HG03520 (cell line): ENCODE measurements around the gene ZNF775.
"Not testable (repeated sequence)": the region's sequence is repeated elsewhere in the genome, so short reads cannot be mapped to it uniquely, and the experiment has no call there.

Experiments used
- ATAC-seq: cut with Tn5 transposase; IDR thresholded peaks from one replicate; pipeline ENCODE4 v1.9.1; 2021; ENCODE audit warnings: mild to moderate bottlenecking, moderate library complexity; ENCODE audit not compliant: unreplicated experiment

Gene ZNF775

DNA sequence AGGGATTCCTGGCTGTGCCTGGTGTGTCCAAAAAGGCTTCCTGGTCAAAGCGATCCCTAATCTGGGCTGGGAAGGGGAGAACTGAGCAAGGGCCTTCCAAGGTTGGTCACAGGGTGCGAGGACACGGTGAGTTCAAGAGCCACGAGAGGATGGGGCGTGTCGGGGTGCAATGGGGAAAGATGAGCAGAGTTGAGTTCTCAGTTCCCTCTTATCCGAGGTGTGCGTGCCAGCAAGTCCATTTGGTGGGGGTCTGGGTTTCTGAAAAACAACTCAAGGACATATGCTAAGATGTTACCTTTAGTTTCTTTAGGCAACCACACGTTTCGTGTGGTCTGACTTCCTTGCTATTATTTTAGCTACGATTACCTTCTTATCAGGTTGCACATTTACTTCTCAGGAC, 1.3 kb downstream of the ZNF775 start:
- ATAC-seq = no peak

DNA sequence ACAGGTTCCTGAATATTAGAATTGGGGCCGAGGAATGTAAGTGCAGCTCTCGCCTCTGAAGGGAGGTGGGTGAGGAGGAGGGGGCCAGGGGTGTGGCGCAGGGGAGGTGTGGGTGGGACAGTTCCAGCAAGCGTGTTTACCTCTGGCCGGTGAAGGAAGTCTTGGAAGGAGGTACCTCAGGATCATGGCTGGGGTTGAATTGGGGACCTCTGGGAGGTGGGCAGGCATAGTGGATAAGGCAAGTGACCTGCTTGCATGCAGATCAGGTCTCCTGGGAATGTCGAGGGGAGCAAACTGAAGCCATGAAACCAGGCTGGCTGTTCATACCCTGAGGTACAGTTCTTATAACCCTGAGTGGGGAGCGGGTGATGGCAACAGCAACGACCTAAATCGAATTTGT, 2.0 kb downstream of the ZNF775 start:
- ATAC-seq = no peak

DNA sequence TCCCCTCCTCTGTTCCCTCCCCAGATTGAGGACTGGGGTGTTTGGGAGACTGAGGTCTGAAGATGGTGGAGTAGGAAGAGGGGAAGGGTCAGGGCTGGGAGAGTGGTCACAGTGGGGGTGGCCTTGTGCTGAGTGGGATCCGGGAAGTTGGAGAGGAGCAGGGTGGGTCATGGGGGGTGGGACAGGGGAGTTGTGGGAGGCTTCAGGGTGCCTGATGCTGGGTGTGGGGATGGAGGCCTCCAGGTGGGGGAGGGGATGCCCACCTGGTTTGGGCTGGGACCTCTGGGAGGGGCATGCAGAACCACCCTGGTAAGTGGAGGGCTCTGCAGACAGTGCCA, 2.6 kb downstream of the ZNF775 start:
- ATAC-seq = no peak

DNA sequence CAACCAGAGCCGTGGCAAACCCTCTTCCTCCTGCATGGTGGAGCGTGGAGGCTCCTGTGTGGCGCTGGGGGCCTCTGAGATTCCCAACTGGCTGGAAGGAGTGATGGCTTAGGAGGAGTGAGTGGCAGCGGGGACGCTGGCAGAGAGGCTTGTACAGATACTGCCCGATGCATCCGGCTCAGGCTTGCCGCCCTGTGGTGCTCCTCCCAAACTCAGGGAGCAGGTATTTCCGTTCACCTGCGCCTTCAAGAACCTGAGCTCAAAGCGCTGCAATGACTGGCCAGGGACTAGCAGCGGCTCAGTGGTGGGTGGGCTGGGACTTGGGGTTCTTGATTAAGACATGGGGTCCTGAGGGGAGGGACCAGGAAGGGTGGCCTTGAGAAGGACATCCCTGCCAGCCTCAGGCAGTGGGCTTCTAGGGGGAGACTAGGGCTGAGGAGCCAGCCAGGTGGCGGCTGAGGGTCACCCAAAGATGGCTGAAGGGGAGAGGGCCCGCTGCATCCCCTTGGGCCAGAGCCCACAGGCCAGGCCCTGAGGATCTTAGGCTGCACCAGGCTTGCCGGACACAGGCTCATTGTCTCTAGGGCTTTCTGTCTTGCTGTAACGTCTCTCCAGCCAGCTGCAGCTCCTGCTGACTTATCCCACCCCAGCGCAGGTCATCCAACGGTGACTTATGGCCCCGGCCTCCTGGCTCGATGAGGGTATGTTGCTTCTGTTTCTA, 3.2 kb downstream of the ZNF775 start:
- no peak for ATAC-seq

DNA sequence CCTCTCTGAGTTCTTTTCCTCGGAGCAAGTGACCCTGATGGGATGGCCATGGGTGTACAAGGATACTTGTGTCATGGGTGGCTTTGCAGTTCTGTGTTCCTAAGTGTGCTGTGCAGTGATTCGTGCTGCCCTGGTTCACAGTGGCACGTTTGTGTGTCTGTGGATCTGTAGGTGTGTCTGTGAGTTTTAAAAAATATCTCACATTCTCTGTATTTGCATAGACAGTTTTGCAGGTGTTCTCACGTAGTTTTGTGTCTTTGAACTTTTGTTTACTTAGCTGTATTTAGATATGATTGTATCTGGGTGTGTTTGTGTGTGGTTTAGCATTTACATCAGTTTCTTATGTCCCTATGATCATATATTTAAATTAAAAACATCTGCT, 3.7 kb downstream of the ZNF775 start:
- no peak for ATAC-seq

DNA sequence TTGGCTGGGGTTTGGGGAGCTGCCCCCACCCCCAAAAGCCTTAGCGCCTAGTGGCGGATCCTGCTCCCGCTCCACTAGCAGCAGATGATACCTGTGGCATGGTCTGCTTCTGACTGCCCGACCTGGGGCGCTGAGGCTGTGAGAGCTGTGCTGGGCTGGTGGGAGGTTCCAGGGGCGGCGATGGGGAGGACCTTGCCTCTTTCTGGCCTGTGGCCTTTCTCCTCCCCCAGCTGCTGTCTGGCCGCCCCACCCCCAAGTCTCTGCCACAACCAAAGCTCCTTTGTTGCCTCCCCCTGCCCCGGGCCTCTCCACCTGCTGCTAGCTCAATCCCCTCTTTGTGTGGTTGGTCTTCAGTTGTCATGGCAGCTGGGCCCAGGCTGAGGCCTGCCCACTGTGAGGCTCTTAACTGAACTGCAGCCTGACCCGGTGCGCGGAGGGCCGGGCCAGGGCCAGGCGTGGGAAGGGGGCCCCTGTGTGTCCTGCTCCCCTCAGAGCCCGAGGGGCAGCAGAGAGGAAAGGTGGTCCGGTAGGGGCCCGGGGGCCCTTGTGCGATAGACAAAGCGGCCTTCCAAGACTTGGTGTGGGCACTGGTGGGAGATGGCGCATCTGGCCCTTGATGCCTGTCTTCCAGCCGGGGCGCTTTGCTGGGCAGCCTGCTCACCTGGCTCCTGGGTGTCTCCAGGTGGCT, 4.7 kb downstream of the ZNF775 start:
- ATAC-seq = no peak

DNA sequence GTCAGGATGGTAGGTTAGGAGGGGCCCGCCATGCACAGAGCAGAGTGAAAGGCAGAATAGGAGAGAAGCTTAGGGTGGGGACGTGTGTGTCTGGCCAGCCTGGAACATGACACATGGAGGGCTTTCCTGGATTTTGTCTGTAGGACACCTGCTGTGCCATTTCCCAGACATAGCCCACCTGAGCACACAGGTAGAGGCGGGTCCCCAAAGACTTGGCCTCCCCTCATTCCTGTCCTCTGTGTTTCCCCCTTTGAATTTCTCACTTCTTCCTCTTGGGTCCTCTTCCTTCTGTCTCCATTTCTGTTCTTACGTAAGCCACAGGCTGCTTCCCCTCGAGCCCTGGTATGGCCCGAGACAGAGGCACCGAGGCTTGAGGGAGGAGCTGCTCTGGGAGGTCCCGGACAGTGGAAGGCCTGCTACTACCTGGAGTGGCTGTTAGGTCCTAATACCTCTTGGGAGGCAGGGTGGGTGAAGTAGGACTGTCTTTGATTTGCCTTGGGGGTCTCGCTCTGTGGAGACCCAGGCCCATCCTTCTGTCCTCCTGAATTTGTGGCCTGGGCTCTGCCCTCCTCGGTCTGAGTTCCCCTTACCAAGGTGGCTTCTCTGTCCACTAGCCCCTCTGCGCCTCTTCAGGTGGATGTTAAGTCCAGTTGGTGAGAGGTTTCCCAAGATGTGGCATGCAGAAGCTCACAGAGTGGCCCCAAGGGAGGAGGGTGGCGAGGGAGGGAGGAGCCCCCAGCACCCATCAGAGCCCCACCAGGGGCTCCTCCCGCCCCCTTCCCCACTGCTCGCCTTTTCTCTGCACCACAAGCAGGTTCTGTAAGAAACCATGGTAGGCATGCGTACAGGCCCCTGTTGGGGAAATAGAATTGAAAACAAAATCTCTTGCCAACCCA, 5.5 kb downstream of the ZNF775 start:
- ATAC-seq = no peak

DNA sequence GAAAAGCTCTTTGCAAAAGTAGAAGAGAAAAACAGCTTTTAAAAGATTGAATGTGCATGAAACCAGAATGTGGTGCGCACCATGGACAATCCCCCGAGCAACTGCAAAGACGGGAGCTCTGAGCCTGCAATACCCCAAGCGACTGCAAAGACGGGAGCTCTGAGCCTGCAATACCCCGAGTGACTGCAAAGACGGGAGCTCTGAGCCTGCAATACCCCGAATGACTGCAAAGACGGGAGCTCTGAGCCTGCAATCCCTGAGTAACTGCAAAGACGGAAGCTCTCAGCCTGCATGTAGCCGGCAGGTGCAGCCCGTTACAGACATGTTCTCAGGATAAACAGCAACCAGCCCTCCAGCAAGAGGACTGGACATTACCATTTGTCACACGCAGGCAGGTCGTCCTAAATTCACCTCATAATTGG, 6.2 kb downstream of the ZNF775 start:
- ATAC-seq = no peak

DNA sequence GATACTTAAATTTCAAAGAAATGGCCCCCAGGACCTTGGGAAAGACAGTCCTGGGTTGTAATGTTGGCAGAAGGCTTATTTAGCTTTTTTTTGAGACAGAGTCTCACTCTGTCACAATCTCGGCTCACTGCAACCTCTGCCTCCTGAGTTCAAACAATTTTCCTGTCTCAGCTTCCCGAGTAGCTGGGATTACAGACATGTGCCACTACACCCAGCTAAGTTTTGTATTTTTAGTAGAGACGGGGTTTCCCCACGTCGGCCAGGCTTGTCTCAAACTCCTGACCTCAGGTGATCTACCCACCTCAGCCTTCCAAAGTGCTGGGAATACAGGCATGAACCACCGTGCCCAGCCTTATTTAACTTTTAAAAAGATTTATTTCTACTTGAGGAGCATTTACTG, 6.8 kb downstream of the ZNF775 start:
- not testable (repeated sequence) for ATAC-seq

DNA sequence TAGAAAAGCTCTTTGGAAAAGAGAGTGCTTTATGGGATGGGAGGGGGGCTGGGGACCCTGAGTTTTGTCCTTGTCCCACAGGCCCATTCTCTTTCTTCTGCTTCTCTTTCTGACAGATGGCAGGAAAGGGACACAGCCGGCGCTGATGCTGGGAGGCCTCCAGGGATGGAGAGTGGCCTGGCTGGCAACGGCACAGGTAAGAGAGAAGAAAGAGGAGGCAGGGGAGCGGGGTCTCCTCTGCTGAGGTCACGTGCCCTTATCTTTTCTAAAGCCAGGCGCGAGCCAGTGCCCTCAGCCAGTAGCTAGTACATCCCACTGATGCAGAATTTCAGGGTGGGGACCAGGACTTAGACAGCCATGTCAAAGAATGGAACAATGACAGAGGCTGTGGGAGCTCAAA, 9.2 kb downstream of the ZNF775 start:
- no peak for ATAC-seq

DNA sequence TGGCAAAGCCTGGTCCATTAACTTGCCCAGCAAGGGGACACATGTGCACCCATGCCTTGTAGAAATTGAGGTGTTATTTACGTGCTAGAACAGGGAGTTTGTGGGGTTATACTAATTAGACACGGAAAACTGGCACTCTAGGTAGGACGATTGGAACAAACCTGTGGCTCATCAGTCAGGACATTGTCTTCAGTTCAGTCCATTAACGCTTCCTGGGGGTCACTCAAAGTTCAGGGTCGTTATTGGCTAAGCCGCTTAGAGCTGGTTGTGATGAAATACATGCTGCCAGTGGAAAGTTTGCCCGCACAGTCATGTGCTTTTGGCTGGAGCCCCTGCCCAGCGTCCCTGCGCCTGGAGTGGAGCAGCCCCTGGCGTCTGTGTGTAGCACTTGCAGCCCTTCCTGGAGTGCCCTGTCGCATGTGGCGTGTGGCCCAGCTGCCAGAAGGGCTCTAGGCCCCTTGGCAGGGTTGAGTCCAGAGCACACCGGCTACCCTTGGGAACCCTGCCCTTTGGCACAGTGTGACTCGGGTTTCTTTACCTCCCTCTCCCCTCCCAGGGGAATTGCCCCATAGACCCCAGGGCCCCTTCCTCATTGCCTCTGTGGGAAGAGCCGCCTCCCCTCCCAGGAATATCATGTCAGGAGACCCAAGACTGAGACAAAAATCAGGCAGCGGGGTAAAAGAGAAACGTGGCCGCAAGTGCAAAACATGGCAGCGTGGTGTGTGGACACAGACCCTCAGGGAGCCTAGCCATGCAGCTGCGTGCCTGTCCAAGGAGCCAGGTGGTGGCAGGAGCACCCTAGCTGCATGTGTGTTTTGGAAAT, 9.8 kb downstream of the ZNF775 start:
- no peak for ATAC-seq

DNA sequence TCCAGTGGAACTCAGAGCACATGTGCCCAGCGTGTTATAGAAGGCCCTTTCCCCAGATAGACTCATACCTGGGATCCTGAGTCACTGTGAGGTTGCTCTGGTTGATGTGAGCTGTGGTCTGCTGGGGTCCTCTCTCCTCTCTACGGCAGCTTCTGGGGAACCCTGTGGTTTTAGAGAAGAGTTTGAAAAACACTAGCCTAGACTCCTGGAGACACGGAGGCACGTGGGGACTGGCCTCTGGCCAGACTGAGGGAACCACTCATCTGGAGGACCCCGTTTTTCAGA, 10.3 kb downstream of the ZNF775 start:
- no peak for ATAC-seq

DNA sequence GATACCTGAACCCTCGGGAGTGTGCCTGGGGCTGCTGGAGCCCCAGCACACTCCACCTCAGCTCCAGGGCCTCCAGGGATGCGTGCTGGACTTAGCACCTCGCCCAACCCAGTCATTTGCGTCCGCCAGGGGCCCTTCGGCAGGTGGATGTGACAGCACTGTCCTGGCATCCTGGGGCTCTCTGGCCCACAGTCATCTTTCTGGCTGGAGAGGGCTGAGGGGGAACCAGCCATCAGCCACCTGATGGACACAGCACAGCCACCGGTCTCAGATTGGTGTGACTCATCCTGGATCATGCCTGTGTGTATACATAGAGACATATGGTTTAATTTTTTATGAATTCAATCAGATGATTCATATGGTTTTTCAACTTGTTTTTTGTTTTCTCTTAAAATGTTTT, 11.1 kb downstream of the ZNF775 start:
- no peak for ATAC-seq

DNA sequence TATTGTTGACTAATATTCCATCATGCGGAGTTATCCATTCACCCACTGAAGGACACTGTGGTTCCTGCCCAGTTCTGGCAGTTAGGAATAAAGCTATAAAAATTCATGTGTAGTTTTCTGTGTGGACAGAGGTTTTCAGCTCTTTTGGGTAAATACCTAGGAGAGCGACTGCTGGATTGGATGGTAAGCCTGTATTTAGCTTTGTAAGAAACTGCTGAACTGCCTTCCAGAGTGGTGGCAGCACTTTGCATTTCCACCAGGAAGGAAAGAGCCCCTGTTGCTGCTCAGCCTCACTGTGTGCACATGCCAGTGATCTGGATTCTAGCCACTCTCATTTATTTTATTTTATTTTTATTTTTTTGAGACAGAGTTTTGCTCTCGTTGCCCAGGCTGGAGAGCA, 14.2 kb downstream of the ZNF775 start:
- ATAC-seq = no peak

DNA sequence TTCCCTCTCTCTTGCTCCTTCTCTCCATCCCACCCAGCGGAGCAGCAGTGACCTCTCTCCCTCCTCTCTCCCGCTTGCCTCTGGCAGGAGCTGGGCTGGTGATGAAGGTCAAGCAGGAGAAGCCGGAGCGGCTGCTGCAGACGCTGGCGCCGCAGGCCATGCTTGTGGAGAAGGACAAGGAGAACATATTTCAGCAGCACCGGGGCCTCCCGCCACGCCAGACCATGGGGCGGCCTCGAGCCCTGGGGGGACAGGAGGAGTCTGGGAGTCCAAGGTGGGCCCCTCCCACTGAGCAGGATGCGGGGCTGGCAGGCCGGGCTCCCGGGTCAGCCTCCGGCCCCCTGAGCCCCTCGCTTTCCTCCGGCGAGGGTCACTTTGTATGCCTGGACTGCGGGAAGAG, 17.3 kb downstream of the ZNF775 start:
- no peak for ATAC-seq

DNA sequence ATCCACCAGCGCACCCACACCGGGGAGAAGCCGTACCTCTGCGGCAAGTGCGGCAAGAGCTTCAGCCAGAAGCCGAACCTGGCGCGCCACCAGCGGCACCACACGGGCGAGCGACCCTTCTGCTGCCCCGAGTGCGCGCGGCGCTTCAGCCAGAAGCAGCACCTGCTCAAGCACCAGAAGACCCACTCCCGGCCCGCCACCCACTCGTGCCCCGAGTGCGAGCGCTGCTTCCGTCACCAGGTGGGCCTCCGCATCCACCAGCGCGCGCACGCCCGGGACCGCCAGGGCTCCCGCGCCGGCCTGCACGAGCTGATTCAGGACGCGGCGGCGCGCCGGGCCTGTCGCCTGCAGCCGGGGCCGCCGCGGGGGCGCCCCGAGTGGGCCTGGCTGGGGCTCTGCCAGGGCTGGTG, 17.7 kb downstream of the ZNF775 start:
- no peak for ATAC-seq

DNA sequence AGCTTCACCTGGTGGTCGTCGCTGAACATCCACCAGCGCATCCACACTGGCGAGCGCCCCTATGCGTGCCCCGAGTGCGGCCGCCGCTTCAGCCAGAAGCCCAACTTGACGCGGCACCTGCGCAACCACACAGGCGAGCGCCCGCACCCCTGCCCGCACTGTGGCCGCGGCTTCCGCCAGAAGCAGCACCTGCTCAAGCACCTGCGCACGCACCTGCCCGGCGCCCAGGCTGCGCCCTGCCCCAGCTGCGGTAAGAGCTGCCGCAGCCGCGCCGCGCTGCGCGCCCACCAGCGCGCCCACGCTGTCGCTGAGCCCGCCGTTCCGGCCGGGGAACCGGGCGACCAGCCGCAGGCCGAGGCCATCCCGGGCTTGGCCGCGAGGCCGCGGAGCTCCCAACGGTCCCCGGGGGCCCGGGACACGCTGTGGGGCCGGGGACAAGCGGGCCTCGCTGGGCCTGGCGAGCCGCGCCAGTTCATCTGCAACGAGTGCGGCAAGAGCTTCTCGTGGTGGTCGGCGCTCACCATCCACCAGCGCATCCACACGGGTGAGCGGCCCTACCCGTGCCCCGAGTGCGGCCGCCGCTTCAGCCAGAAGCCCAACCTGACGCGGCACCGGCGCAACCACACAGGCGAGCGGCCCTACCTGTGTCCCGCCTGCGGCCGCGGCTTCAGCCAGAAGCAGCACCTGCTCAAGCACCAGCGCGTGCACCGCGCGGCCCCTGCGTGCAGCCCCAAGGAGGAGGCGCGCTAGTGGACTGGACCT, 18.4 kb downstream of the ZNF775 start:
- ATAC-seq = no peak

DNA sequence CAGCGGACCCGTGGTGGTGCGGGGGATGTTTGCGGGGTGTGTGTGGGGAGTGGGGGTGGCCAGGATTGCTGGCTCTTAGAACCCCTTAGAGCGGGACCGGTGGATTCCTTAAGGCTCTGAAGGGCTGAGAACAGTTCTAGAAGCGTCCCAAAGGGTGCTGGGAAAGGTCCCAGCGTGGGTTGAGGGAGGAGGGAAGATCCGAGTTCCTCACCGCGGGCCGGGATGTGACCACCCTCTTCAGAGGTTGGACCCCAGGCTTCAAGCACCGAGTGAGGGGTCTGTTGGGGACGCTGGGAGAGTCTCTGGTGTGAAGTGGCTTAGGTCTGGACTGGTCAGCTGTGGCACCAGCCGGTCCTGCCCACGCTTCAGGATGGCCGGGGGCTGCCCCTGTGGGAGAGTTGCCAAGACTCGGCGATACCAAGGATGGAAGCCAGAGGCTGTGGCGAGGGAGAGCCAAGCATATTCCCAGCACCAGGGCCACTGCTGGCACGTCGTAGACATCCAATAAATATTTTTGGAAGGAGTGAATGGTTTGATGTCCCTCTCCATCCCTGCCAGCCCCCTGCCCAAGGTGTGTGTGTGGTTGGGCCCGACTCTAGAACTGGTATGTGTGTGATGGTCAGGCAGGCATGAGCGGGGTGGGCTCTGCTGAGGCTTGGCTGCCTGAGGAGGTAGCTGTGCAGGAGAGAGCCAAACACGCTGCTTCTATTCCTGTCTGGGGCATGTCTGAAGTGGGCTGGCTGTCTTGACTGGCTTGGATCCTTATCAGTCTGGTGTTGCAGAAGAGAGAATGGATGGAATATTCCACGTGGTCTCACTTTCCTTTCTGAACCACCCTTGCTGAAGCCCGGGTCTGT, 19.2 kb downstream of the ZNF775 start:
- no peak for ATAC-seq

DNA sequence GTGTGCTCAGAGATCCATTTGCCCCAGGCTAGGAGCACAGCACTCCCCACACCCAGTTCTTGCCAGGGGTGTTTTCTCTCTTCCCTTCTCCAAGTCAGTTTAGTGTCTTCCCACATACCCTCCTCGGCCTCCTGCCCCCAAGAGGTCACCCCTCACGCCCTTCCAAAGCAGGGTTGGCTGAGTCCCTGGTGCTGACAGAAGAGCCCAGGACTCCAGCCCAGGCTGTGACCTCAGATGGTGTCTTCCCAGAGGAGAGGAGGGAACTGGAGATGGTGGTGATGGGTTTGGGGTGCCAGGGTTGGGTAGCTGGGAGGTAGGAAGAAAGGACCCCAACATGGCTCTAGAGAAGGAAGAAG, 19.8 kb downstream of the ZNF775 start:
- ATAC-seq = no peak
